CD4-positive, alpha-beta T cell treated with Interleukin-12 subunit alpha and Interleukin-12 subunit beta, for 1 hour (primary cell): ENCODE data around the gene CENPO.
"Not testable (repeated sequence)": the region's sequence is repeated elsewhere in the genome, so short reads cannot be mapped to it uniquely, and the experiment has no call there.

ENCODE experiments used
- DNase-seq: peaks from one replicate; pipeline ENCODE4 v3.0.0-alpha.2; 2020

The CENPO gene

DNA sequence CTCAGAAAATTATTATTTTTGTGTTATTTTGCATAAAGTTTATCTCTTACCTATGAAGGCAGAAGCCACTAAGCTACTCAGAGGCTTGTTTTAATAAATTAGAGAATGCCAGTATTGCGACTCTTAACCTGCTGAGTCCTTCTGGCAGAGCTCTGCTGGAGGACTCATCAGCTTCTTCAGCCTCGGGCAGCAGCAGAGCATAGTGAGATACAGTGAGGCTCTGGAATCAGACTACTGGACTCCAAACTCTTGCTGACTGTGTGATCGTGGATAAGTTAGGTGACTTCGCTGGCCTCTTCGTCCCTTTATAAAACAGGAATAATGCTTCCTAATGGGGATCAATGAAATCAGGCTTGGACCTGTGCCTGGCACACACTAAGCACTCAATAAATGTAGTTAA is 1.8 kb upstream of the CENPO start:
- no peak for DNase-seq

DNA sequence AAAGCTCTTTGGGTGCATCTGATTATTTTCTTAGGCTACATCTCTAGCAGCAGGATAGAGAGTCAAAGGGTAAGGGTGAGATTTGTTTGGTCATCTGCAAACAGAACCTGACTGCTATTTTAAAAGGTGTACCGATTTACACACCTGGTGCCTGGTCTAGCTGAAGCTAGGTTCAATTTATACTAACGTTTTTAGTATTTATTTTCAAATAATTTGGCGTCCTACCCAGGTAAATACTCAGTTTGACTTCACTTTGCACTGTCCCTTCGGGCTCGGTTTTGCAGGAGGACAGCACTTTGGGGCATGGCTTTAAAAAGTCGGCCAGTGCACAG is 717 bp upstream of the CENPO start:
- no peak for DNase-seq

DNA sequence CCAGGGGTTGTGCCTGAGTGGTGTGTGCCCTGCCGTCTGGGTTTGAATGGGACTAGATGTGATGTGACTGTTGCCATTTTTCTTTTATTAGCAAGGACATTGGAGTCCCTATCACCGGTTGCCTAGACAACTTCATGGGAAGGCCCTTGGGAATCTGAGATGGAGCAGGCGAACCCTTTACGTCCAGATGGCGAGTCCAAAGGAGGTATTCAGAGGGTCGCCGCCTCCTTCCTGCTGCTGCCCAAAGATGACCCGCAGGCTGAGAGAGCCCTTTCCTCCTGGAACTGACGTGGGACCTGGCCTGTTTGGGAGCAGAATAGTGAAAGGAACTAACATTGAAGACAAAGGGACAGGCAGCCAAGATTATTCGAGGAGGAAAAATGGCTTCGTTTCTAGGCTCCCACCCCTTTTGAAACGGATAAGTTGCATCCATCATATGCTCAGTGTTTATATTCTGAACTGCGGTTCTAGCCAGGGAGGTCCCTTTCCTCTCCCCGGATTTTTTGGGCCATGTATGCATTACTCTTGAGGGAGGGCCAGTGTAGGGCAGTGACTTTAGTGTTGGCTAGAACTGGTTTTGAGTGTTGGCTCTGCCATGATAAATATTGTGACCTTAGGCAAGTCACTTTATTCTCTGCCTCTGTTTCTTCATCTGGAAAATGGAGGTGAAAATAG is 673 bp downstream of the CENPO start:
- DNase-seq, result no peak

DNA sequence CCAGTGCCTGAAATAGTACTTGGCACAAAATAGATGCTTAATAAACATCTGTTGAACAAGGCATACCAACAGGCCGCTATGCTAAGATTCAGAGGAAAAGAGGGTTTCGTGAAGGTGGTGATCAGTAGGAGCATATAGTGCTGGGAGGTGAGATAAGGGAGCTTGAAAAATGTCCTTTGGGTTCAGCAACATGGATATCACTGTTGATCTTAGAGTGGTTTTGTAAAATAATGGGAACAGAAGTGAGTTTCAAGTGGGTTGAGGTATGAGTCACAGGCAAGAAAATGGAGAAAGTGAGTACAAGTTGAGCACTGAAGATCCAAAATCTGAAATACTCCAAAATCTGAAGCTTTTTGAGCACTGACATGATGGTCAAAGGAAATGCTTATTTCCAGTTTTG is 4.4 kb downstream of the CENPO start:
- DNase-seq, result no peak

- not testable (repeated sequence) for DNase-seq
Observed at GRCh38 chr2:24800487-24800886, 7.3 kb downstream of the CENPO start.

GRCh38 chr2:24805811-24806660 is 12.8 kb downstream of the CENPO start:
- DNase-seq, result not testable (repeated sequence)

- no peak for DNase-seq
Observed at GRCh38 chr2:24806661-24807036, 13.4 kb downstream of the CENPO start.

DNA sequence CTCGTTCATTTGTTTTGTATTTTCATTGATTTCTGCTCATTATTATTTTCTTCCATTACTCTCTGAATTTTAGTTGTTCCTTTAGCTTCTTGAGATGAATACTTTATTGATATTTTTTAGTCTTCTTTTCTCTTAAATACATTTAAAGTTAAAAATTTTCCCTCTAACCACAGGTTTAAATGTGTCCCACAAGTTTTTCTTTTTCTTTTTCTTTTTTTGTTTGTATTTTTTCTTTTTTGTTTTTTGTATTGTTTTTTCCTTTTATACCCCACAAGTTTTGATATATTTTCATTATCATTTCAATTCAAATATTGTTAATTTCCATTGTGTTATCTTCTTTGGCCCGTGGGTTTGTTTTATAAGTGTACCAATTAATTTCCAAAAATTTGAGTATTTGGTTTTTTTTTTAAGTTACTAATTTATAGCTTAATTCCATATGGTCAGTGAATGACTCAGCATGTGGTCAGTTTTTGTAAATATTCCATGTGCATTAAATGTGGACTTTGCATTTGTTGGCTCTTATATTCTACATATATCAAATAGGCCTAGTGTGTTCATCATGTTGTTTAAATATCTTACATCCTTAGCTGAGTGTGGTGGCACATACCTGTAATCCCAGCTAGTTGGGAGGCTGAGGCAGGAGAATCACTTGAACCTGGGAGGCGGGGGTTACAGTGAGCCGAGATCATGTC is 16.2 kb downstream of the CENPO start:
- DNase-seq, result no peak

DNA sequence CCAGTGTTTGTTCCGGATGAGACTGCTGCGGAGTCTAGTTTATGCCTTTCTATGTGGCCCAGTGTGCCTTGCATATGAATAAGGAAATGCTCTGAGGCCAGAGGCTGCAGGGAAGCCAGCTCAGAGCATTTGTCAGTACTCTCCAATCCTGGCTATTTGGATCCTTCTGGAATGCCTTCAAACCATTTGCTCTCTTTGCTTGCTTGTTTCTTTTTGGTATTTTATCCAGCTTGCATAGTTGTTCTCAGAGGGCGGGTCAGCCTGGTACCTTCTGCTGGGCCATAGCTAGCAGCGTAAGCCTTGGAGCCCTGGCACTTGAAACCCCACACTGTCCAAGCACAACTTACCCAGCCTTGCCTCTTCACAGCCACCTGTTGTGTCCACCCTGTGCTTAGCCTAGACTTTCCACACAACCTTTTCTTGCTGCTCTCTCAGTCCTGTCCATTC is 20.5 kb downstream of the CENPO start:
- no peak for DNase-seq

- DNase-seq, result no peak
Observed at GRCh38 chr2:24814516-24814915, 21.3 kb downstream of the CENPO start.

GRCh38 chr2:24815171-24815570 is 21.9 kb downstream of the CENPO start:
- no peak for DNase-seq

DNA sequence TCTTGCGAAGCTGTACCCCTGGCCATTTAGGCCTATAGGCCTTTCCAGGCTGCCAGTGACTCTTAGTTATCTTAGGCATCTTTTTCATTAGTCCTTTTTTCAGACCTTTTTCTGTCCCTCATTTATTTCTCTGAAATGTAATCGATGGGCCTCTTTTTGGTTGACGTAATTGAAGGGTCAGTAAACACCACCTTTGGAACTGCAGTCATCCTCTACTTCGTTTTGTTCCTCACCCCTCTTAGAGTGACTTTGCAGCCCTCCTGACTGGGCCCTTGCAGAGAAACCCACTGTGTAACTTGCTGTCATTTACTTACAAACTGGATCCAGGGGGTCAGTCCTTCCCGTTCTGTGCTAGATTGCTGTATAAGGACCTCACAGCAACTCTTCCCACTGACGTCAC is 23.2 kb downstream of the CENPO start:
- no peak for DNase-seq

DNA sequence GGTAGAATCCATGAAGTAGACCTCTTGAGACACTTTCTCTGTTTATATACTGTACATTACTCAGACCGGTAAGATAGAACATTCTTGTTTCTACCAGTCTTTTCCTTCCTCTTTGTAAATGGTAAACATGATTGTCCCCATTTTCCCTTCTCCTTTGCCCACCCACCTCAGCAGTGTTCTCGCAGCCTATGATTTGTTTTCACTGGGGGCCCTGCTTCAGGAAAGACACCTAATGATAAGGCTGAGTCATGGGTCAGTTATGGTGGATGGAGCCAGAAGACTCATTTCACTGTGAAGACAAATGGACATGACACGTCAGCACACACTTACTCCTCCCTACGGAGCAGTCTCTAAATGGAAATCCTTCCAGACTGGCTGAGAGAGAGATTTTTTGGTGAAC is 23.7 kb downstream of the CENPO start:
- DNase-seq, result no peak

DNA sequence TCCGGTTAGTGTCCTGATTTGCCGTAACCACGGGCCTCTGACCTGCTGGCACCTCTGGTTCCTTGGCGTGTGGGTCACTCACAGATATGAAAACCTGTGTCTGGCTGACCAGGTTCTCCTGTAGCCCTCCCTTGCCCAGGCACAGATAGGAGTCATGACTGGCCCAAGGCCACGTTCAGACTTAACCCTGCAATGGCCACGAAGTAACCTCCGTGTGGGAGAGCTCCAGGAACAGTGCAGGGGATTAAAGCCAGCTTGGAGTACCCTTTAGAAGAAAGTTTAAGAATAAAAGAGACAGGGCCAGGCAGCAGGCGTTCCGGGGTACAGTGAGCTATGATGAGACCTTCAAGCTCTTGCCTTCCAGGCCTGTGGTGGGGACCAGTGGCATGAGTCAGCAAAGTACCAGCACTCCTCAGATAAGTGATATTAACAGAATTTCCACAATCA is 25.5 kb downstream of the CENPO start:
- DNase-seq, result no peak

DNA sequence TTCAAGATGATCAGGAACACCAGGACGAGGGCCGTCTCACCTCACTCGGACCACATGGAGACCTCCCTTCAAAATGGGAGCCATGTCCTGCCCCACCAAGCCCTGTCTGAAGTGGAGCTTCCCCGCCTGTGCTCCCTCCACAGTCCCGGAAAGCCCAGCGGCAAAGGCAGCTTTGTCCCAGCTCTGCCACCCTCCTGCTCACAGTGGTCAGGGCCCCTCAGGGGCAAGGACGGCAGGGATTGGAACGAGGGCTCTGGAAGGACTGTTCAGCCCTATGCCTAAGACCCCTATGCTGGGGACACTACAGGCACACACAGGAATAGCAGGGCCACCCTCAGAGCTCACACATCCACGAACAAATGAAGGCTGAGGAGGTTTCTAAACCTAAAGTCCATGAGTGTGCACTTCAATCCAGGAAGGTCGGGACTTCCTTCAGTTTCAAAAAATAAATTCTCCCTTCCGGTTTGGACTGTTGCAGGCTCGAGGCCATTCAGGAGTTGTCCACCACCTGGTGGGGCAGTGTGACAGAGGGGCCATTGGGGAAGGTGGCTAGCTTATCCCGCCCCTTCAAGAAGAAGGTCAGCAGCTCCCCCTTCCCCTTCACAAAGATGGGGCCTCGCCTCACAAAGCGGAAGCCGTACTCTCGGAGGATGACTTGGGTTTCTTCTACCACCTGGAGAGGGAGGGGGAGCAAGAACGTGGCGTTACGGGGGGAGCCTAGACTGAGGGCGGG is 26.4 kb downstream of the CENPO start:
- DNase-seq, result no peak

GRCh38 chr2:24820175-24820513 is 26.9 kb downstream of the CENPO start:
- DNase-seq, result no peak

GRCh38 chr2:24820598-24821432 is 27.6 kb downstream of the CENPO start:
- no peak for DNase-seq

GRCh38 chr2:24821433-24821891 is 28.2 kb downstream of the CENPO start:
- DNase-seq, result no peak

DNA sequence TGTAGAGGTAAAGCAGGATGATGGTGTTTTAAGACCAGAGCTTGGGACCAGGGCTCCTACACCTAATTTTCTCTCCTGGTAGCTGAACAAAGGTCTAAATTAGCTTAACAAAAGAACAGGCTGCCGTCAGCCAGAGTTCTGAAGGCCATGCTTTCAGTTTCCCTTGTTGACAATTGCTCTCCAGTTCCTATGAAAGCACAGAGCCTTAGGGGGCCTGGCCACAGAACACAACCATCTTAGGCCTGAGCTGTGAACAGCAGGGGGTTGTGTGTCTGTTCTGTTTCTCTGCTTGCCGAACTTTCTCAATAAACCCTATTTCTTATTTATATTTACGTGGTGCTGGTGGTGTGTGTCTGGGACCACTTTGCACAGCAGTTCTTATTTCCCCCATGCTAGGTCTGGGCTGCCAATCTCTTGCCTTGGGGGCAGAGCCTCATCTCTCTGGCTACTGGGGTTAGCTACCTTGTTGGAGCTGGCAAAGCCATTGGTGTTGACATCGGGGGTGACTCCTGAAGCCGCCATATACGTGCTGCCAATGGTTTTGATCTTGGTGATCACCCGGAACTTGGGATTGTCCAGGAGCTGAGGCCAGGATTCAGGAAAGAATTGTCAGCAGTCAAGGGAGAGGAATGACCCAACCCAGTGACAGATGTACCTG is 29.0 kb downstream of the CENPO start:
- DNase-seq, result no peak

- no peak for DNase-seq
Observed at GRCh38 chr2:24824071-24824588, 30.9 kb downstream of the CENPO start.
